GM23248 (cell line): Measurements from ENCODE around the gene C5orf22. TPM values are rescaled to one million over a fixed set of nuclear protein-coding genes. Genes with fewer than 3 reads are reported as not detected.
"Not testable (repeated sequence)": the region's sequence is repeated elsewhere in the genome, so short reads cannot be mapped to it uniquely, and the experiment has no call there.

Experiments used
- DNase-seq: peaks from one replicate; pipeline ENCODE4 v3.0.0-alpha.2; 2015
- H2AFZ ChIP-seq: fragments of 200-600 bp; sonication (generic); 2 replicates; pipeline ENCODE4 v1.6.1; 2016; ENCODE audit warnings: antibody characterized with exemption
- H3F3A ChIP-seq: fragments of 200-600 bp; sonication (generic); 2 replicates; pipeline ENCODE4 v1.6.1; 2016; ENCODE audit warnings: mild to moderate bottlenecking, antibody characterized with exemption, mixed run types; ENCODE audit not compliant: insufficient read depth
- H3K27ac ChIP-seq: fragments of 200-600 bp; sonication (generic); 2 replicates; pipeline ENCODE4 v1.5.1; 2016; ENCODE audit warnings: mild to moderate bottlenecking
- H3K27me3 ChIP-seq: fragments of 200-600 bp; sonication (generic); replicated peaks from 2 replicates; pipeline ENCODE4 v1.6.1; 2016; ENCODE audit warnings: mild to moderate bottlenecking; ENCODE audit not compliant: insufficient read depth
- H3K36me3 ChIP-seq: fragments of 200-600 bp; sonication (generic); 2 replicates; pipeline ENCODE4 v1.6.1; 2016; ENCODE audit warnings: low read depth, mild to moderate bottlenecking
- H3K4me1 ChIP-seq: fragments of 200-600 bp; sonication (generic); 2 replicates; pipeline ENCODE4 v1.6.1; 2016; ENCODE audit warnings: mild to moderate bottlenecking; ENCODE audit not compliant: insufficient read depth
- H3K4me2 ChIP-seq: fragments of 200-600 bp; sonication (generic); one replicate; pipeline ENCODE4 v1.6.1; 2016; ENCODE audit warnings: mild to moderate bottlenecking; ENCODE audit not compliant: unreplicated experiment
- H3K4me3 ChIP-seq: fragments of 200-600 bp; sonication (generic); 2 replicates; pipeline ENCODE4 v1.5.1; 2016; ENCODE audit warnings: mild to moderate bottlenecking
- H3K79me2 ChIP-seq: fragments of 200-600 bp; sonication (generic); 2 replicates; pipeline ENCODE4 v1.6.1; 2016; ENCODE audit warnings: mild to moderate bottlenecking; ENCODE audit not compliant: insufficient read depth
- H3K9ac ChIP-seq: fragments of 200-600 bp; sonication (generic); 2 replicates; pipeline ENCODE4 v1.6.1; 2016; ENCODE audit warnings: mild to moderate bottlenecking
- H3K9me2 ChIP-seq: fragments of 200-600 bp; sonication (generic); 2 replicates; pipeline ENCODE4 v1.6.1; 2016; ENCODE audit warnings: mixed run types, mild to moderate bottlenecking, moderate library complexity; ENCODE audit not compliant: insufficient read depth
- H3K9me3 ChIP-seq: fragments of 200-600 bp; sonication (generic); one replicate; pipeline ENCODE4 v1.6.1; 2017; ENCODE audit warnings: low read depth
- H4K20me1 ChIP-seq: fragments of 200-600 bp; sonication (generic); 2 replicates; pipeline ENCODE4 v1.6.0; 2016; ENCODE audit not compliant: insufficient read depth
- EZH2 ChIP-seq: fragments of 200-600 bp; sonication (generic); IDR thresholded peaks from 2 replicates; pipeline ENCODE4 v1.6.1; 2018; ENCODE audit warnings: antibody characterized with exemption, mild to moderate bottlenecking; ENCODE audit not compliant: insufficient read depth, poor library complexity, severe bottlenecking
- EZH2phosphoT487 ChIP-seq: fragments of 200-600 bp; sonication (generic); IDR thresholded peaks from 2 replicates; pipeline ENCODE4 v1.6.1; 2018; ENCODE audit warnings: antibody characterized with exemption, moderate library complexity, mild to moderate bottlenecking, low read depth; ENCODE audit not compliant: insufficient read depth
- WGBS, 2 experiments: methylation state at CpG; one replicate each; pipeline ENCODE4 v1.1.6; 2015 to 2017; ENCODE audit warnings: low lambda C conversion rate in 2 of 2, low coverage in 1 of 2; ENCODE audit errors: missing lambda C conversion rate in 2 of 2; 5-methylcytosine and 5-hydroxymethylcytosine counted together
- in situ Hi-C: fragments of 300-500 bp; cut with MboI; formaldehyde crosslinking; loops from 2 replicates; pipeline ENCODE4 v1.15.0; 2020
- polyA plus RNA-seq: library from polyadenylated mRNA; unstranded; fragments of >200 nt; fragmentation: Nextera tagmentation; extraction: Ambion mirVana; gene quantifications from 2 replicates; pipeline ENCODE4 v1.2.1, GENCODE V29; 2016
- total RNA-seq: library from RNA; depleted of rRNA; stranded (reverse); fragments of >200 nt; shearing (Covaris generic); gene quantifications from 2 replicates; pipeline ENCODE4 v1.2.3, GENCODE V29; 2014

The C5orf22 gene
- total and polyA plus RNA-seq, 2 experiments from 2014 or later, result 17.1 to 20.4 TPM

GRCh38 chr5:31596354-31596753 is 64.3 kb downstream of the C5orf22 start:
- no peaks in the 10 kb centered on the region for H3K9me2 ChIP-seq
- H3K36me3 ChIP-seq, result no peaks in the 10 kb centered on the region
- H3K9me3 ChIP-seq, result no peaks in the 10 kb centered on the region
- no peak overlapping the region for H3K4me2 ChIP-seq
- peaks cover 58% of the 10 kb centered on the region for H3K27me3 ChIP-seq
- no peaks in the 10 kb centered on the region for H3K79me2 ChIP-seq
- no peaks in the 10 kb centered on the region for H3K4me1 ChIP-seq
- H3F3A ChIP-seq, result no peaks in the 10 kb centered on the region
- no peak overlapping the region for H2AFZ ChIP-seq
- 27 to 37% methylated on average over 1 of the region's 1 CpG for WGBS, 2 experiments
- H4K20me1 ChIP-seq, result no peaks in the 10 kb centered on the region
- H3K4me3 ChIP-seq, result no peak overlapping the region
- H3K27ac ChIP-seq, result no peak overlapping the region
- H3K9ac ChIP-seq, result no peak overlapping the region
- no peak for TF ChIP-seq EZH2phosphoT487
- no peak for TF ChIP-seq EZH2
- DNase-seq, result no peak
- in situ Hi-C loops, result no loop called here

- Histone ChIP-seq H3K4me2 (no peak overlapping the region), H3K36me3 (no peaks in the 10 kb centered on the region), H3K79me2 (no peaks in the 10 kb centered on the region), H3K4me3 (no peak overlapping the region), H4K20me1 (no peaks in the 10 kb centered on the region), H3K9me3 (no peaks in the 10 kb centered on the region), H3K27ac (no peak overlapping the region), H2AFZ (no peak overlapping the region), H3F3A (no peaks in the 10 kb centered on the region), H3K9me2 (no peaks in the 10 kb centered on the region), H3K9ac (no peak overlapping the region), H3K4me1 (no peaks in the 10 kb centered on the region), H3K27me3 (peaks cover 64% of the 10 kb centered on the region)
- DNase-seq, result no peak
- in situ Hi-C loops, result no loop called here
- TF ChIP-seq EZH2 (no peak), EZH2phosphoT487 (no peak)
- 44 to 46% methylated on average over 5 of the region's 5 CpGs for WGBS, 2 experiments
Measured at GRCh38 chr5:31598640-31599611, 66.8 kb downstream of the C5orf22 start.

GRCh38 chr5:31602305-31602704 is 70.2 kb downstream of the C5orf22 start:
- H3K4me1 ChIP-seq, H4K20me1 ChIP-seq, H2AFZ ChIP-seq, H3K27ac ChIP-seq, H3K4me2 ChIP-seq, in situ Hi-C loops, H3K36me3 ChIP-seq, H3K79me2 ChIP-seq, H3K9me3 ChIP-seq, H3K4me3 ChIP-seq, DNase-seq, H3F3A ChIP-seq, H3K9ac ChIP-seq, H3K9me2 ChIP-seq: not testable (repeated sequence)
- 54 to 57% methylated on average over 4 of the region's 4 CpGs for WGBS, 2 experiments
- H3K27me3 ChIP-seq, result peaks cover 40% of the 10 kb centered on the region

GRCh38 chr5:31604240-31604639 is 72.1 kb downstream of the C5orf22 start:
- no peak overlapping the region for H3K4me2 ChIP-seq
- H3K27ac ChIP-seq, result no peak overlapping the region
- no peak for TF ChIP-seq EZH2phosphoT487
- TF ChIP-seq EZH2, result no peak
- peaks cover 30% of the 10 kb centered on the region for H3K27me3 ChIP-seq
- in situ Hi-C loops, result no loop called here
- H2AFZ ChIP-seq, result no peak overlapping the region
- no peaks in the 10 kb centered on the region for H3K9me2 ChIP-seq
- H3K4me3 ChIP-seq, result no peak overlapping the region
- WGBS, 2 experiments, result 43 to 46% methylated on average over 2 of the region's 2 CpGs
- no peaks in the 10 kb centered on the region for H3K9me3 ChIP-seq
- no peaks in the 10 kb centered on the region for H3K4me1 ChIP-seq
- no peaks in the 10 kb centered on the region for H3K79me2 ChIP-seq
- no peak for DNase-seq
- H3K9ac ChIP-seq, result no peak overlapping the region
- H3K36me3 ChIP-seq, result no peaks in the 10 kb centered on the region
- no peaks in the 10 kb centered on the region for H3F3A ChIP-seq
- H4K20me1 ChIP-seq, result no peaks in the 10 kb centered on the region
